H1 (cell line): Measurements from ENCODE around the gene SMG9.

Experiments
- BCL11A ChIP-seq, 2 experiments: IDR thresholded peaks; one replicate each; pipeline ENCODE4 v1.6.1; 2011; ENCODE audit warnings: low read depth in 2 of 2, low read length in 2 of 2, mild to moderate bottlenecking in 2 of 2
- EP300 ChIP-seq, 2 experiments: IDR thresholded peaks; 1 replicate in 1 of 2; 2 replicates in 1 of 2; pipeline ENCODE4 v1.6.1; 2011 to 2012; ENCODE audit warnings: low read depth in 2 of 2, low read length in 2 of 2, mild to moderate bottlenecking in 2 of 2, borderline replicate concordance in 1 of 2, inconsistent platforms in 1 of 2, moderate library complexity in 1 of 2
- RBBP5 ChIP-seq: IDR thresholded peaks from 2 replicates; pipeline ENCODE4 v1.7.1; 2012; ENCODE audit warnings: low read depth, mild to moderate bottlenecking, inconsistent platforms, low read length, moderate library complexity, borderline replicate concordance
- SP4 ChIP-seq: IDR thresholded peaks from 2 replicates; pipeline ENCODE4 v1.6.1; 2012; ENCODE audit warnings: low read length, inconsistent platforms
- TF ChIP-seq, protein P1 (sequence below), 3 experiments: IDR thresholded peaks; 1 replicate in 2 of 3; 2 replicates in 1 of 3; pipeline versions ENCODE4 v1.5.1 to v1.6.1; 2011; ENCODE audit warnings: low read length in 3 of 3, mild to moderate bottlenecking in 3 of 3, inconsistent platforms in 2 of 3, low read depth in 1 of 3, moderate library complexity in 1 of 3; ENCODE audit not compliant: insufficient read depth in 1 of 3; ENCODE audit errors: control extremely low read depth in 1 of 3
- TF ChIP-seq, protein P2 (sequence below): IDR thresholded peaks from 2 replicates; pipeline ENCODE4 v1.6.1; 2011; ENCODE audit warnings: low read depth, mild to moderate bottlenecking, low read length; ENCODE audit not compliant: insufficient read depth

DNA sequence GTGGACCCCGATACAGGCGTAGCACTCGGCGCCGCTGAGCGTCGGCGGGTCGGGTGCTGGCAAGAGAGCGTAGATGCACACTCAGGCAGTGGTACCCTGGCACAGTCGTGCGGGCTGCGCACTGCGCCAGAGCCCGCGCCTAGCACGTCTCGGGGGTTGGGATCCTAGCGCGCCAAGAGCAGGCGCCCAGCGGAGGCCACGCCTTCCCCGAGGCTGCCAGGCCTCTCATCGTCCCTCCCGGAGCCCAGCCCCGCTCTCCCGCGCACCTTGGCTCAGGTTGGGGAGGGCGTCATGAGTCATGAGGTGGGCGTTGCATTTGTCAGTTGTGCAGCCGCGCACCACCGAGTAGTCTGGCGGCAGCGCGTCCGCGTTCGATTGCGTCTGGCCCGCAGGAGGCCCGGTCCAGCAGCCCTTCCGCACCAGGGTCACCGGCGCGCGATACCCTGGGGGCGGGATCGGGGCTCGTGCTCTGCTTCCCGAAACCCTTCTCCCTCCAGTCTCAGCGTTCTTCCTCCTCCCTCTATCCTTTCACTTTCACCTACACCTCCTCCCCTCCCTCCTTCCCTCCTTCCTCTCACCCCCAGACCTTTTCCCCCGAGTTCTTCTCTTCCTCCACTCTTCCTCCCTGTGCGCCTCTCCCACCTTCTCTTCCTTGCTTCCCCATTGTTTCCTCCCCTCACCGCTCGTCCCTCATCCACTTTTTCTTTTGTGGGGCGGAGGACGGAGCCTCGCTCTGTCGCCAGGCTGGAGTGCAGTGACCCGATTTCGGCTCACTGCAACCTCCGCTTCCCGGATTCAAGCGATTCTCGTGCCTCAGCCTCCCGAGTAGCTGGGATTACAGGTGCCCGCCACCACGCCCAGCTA, 44.0 kb upstream of the SMG9 start:
- no peak for TF ChIP-seq EP300 (IDR thresholded peaks at IDR 0.05; ENCODE audit: borderline replicate concordance in 1 of 2, low read depth in 2 of 2, low read length in 2 of 2)
- TF ChIP-seq RBBP5 = peak; percentile 62; the same call in 1 of the 2 replicates
- TF ChIP-seq BCL11A (IDR thresholded peaks at IDR 0.05; ENCODE audit: low read depth in 2 of 2, low read length in 2 of 2) = no peak
- TF ChIP-seq, protein P1, sequence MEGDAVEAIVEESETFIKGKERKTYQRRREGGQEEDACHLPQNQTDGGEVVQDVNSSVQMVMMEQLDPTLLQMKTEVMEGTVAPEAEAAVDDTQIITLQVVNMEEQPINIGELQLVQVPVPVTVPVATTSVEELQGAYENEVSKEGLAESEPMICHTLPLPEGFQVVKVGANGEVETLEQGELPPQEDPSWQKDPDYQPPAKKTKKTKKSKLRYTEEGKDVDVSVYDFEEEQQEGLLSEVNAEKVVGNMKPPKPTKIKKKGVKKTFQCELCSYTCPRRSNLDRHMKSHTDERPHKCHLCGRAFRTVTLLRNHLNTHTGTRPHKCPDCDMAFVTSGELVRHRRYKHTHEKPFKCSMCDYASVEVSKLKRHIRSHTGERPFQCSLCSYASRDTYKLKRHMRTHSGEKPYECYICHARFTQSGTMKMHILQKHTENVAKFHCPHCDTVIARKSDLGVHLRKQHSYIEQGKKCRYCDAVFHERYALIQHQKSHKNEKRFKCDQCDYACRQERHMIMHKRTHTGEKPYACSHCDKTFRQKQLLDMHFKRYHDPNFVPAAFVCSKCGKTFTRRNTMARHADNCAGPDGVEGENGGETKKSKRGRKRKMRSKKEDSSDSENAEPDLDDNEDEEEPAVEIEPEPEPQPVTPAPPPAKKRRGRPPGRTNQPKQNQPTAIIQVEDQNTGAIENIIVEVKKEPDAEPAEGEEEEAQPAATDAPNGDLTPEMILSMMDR (IDR thresholded peaks at IDR 0.05; ENCODE audit: control extremely low read depth in 1 of 3, insufficient read depth in 1 of 3, low read depth in 1 of 3, low read length in 3 of 3) = no peak
- no peak for TF ChIP-seq SP4
- TF ChIP-seq, protein P2, sequence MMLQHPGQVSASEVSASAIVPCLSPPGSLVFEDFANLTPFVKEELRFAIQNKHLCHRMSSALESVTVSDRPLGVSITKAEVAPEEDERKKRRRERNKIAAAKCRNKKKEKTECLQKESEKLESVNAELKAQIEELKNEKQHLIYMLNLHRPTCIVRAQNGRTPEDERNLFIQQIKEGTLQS = no peak
